GM12801 (cell line): ENCODE results near the gene UPP1.

Source experiments
- TF ChIP-seq, protein P1 (sequence below): IDR thresholded peaks from one replicate; pipeline ENCODE4 v1.5.1; 2011; ENCODE audit warnings: control low read depth; ENCODE audit not compliant: insufficient read length; ENCODE audit errors: extremely low read depth

UPP1 gene

DNA sequence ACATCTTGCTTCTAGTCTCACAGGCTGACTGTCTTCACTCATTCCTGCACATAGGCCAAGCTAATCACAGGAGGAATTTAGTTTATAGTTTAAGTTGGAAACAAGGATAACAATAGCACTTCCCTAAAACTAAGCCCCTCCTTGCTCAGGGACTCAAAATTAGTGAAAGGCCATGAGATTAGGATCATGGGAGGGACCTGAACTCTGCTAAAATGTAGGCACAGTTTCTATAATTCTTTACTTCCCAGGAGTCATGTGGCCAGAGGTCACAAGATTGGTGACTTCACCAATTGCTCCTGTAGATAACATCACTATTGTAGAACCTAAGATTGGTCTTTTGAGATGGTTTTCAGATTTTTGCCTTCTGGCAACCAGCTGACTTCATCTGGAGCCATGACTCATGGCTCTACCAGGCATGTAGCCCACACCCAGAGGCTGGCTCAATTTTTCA lies 14.8 kb upstream of the UPP1 start:
- TF ChIP-seq, protein P1, sequence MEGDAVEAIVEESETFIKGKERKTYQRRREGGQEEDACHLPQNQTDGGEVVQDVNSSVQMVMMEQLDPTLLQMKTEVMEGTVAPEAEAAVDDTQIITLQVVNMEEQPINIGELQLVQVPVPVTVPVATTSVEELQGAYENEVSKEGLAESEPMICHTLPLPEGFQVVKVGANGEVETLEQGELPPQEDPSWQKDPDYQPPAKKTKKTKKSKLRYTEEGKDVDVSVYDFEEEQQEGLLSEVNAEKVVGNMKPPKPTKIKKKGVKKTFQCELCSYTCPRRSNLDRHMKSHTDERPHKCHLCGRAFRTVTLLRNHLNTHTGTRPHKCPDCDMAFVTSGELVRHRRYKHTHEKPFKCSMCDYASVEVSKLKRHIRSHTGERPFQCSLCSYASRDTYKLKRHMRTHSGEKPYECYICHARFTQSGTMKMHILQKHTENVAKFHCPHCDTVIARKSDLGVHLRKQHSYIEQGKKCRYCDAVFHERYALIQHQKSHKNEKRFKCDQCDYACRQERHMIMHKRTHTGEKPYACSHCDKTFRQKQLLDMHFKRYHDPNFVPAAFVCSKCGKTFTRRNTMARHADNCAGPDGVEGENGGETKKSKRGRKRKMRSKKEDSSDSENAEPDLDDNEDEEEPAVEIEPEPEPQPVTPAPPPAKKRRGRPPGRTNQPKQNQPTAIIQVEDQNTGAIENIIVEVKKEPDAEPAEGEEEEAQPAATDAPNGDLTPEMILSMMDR: no peak

DNA sequence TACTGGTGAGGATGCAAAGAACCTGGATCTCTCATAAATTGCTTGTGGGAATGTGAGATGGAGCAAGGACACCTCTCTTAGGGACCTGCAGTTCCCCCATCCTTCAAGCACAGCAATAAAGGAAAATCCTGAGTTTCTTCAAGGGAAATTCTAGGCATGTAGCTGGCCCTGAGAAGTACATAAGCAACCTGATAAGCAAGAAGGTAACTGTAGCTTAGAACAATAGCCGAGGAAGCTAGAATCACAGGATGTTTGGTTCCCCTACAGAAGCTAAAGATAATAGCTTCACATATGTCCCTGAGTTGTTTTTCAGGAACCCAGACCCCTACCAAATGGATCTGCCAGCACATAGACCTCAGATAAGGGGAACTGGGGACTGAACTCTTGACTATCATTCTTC lies 11.6 kb upstream of the UPP1 start:
- TF ChIP-seq, protein P1: no peak

DNA sequence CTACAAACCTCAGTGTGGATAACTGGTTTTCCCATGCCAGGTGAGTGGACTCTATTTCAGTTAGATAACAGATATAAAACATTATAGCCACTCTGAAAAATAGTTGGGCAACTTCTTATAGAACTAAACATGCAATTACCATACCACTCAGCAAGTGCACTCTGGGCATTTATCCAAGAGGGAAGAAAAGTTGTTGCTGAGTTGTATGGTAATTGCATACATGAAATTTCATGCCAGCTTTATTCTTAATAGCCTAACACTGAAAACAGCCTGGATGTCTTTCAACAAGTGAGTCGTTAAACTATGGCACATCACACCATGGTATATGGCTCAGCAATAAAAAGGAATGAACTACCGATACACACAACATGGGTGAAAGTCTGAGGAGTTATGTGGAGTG lies 10.6 kb upstream of the UPP1 start:
- TF ChIP-seq, protein P1: no peak

DNA sequence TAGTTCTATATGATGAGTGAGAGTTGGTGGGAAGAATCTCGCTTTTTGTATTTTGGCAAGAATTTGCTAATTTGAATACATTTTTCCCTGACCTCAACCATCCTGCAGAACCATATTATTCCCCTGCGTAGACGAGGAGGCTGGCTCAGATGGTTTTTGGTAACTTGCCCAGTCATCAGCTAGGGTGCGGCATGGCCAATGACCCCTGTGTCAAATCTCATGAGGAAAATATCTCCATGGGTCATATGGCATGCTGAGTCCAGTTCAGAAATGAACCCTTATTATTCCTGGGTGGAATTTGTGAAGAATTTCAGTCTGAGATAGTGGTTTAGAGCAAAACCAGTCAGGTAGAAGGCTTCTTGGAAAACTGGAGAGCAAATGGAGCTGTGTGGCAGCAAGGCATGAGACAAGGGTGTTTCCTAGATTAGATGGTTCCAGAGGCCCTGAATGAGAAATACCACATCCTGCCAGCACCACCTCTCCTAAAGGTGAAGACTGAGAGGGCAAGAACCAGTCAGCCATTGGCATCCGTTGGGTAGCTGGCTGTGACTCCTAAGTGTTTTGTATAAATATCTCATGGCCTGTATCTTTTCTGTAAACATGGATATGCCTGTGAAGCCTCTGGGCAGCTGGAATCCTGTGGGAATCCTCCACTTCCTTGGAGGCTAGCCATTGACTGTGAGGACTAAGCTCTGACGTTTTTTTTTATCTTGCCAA lies 5.8 kb upstream of the UPP1 start:
- TF ChIP-seq, protein P1: no peak

DNA sequence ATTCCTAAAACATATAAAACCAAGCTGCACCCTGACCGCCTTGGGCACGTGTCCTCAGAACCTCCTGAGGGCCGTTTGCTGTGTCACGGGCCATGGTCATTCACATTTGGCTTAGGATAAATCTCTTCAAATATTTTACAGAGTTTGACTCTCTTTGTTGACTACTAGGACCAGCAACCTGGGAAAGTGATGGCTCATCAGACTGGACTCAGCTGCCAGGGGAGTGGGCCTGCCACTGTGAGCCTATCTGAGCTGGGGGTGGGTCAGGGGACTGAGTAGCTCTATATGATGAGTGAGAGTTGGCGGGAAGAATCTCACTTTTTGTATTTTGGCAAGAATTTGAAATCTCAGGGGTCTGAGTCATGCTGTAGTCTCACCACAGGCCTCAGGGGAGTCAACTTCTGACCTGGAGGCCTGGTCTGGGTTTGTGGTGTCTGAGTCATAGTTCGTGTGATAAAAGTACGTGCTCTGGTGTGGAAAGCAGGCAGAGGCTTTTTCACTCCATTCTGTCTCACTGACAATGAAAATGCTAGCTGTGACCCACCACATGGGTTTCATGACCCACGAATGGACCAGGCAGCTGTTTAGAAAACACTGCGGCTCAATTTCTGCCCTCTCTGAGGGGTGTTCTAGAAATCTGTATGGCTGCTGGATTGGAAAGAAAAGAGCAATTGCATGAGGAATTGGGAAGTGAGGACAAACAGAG lies 4.2 kb upstream of the UPP1 start:
- TF ChIP-seq, protein P1: no peak

DNA sequence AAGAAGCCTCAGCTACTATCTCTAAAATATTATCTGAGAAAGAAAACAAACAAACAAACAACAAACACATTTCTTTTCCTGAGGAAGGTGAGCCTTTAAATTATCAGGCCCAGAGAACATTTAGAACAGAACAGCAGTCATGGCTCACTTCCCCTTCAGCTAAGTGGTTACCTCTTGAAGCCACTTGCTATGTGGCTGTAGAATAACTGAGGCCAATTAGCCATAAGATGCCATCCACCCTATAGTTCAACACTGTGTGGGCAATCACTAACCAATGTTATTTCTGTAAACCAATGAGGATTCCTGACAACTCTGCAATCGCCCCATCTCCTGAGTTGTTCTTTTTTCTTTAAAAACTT lies 3.7 kb upstream of the UPP1 start:
- TF ChIP-seq, protein P1: no peak

DNA sequence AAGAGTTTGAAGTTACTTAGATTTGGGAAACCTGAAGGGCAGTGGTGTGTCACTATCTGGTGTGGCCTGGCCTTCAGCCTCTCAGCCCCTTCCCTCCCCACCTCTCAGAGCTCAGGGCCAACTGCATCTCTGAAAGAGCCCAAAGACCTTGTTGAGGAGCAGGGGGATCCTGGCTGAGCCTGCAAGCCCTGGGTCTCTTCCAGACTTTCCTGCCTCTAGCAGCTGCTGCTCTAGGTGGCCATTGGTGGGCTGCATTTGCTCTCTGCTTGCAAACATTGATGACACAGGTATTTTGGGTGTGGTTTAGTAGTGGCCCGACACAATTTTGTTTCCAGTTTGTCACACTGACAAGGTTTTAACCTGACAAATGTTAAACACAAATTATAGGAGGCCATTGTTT lies 3.1 kb upstream of the UPP1 start:
- TF ChIP-seq, protein P1: no peak
